Measurements from ENCODE around the gene DDX19B.

Gene DDX19B

GRCh38 chr16:70342016-70342415 is 43.0 kb downstream of the DDX19B start:
- Histone ChIP-seq H3K9ac (ENCODE audit: low read length) (no peak overlapping the region), H3K4me3 (ENCODE audit: insufficient read depth, low read length, poor library complexity, severe bottlenecking) (no peak overlapping the region), H3K9me2 (replicated peaks; ENCODE audit: insufficient read depth, low read length) (no peaks in the 10 kb centered on the region), H2AFZ (ENCODE audit: low read depth, low read length, severe bottlenecking) (no peak overlapping the region), H3K4me2 (ENCODE audit: low read depth, low read length, poor library complexity, severe bottlenecking) (no peak overlapping the region), H3K27ac (ENCODE audit: low read depth, low read length) (no peak overlapping the region), H4K20me1 (ENCODE audit: low read depth, low read length) (no peaks in the 10 kb centered on the region), H3K79me2 (ENCODE audit: insufficient read depth, low read length) (peaks cover 3% of the 10 kb centered on the region), H3K36me3 (ENCODE audit: low read length) (no peaks in the 10 kb centered on the region), H3K9me3 (ENCODE audit: insufficient read depth, low read length) (no peaks in the 10 kb centered on the region), H3K27me3 (ENCODE audit: low read length) (no peaks in the 10 kb centered on the region), H3F3A (ENCODE audit: insufficient read depth) (0 out of 2 replicates have a peak, but pooled peaks cover 2% of the 10 kb centered on the region)
- TF ChIP-seq, protein P1, sequence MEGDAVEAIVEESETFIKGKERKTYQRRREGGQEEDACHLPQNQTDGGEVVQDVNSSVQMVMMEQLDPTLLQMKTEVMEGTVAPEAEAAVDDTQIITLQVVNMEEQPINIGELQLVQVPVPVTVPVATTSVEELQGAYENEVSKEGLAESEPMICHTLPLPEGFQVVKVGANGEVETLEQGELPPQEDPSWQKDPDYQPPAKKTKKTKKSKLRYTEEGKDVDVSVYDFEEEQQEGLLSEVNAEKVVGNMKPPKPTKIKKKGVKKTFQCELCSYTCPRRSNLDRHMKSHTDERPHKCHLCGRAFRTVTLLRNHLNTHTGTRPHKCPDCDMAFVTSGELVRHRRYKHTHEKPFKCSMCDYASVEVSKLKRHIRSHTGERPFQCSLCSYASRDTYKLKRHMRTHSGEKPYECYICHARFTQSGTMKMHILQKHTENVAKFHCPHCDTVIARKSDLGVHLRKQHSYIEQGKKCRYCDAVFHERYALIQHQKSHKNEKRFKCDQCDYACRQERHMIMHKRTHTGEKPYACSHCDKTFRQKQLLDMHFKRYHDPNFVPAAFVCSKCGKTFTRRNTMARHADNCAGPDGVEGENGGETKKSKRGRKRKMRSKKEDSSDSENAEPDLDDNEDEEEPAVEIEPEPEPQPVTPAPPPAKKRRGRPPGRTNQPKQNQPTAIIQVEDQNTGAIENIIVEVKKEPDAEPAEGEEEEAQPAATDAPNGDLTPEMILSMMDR (IDR thresholded peaks at IDR 0.05; ENCODE audit: insufficient read depth, low read length, poor library complexity, severe bottlenecking) = no peak
- TF ChIP-seq EZH2phosphoT487 (conservative IDR thresholded peaks at IDR 0.05; ENCODE audit: low read length) = no peak

GRCh38 chr16:70345840-70346239 is 46.9 kb downstream of the DDX19B start:
- no peaks in the 10 kb centered on the region for H4K20me1 ChIP-seq (ENCODE audit: low read depth, low read length)
- peak overlapping the region; percentile 82 for H3K4me3 ChIP-seq (ENCODE audit: insufficient read depth, low read length, poor library complexity, severe bottlenecking)
- peak overlapping the region; percentile 71 for H3K9ac ChIP-seq (ENCODE audit: low read length)
- H3K27me3 ChIP-seq (ENCODE audit: low read length) = no peaks in the 10 kb centered on the region
- no peaks in the 10 kb centered on the region for H3K9me3 ChIP-seq (ENCODE audit: insufficient read depth, low read length)
- no peaks in the 10 kb centered on the region for H3K9me2 ChIP-seq (replicated peaks; ENCODE audit: insufficient read depth, low read length)
- H3K27ac ChIP-seq (ENCODE audit: low read depth, low read length) = no peak overlapping the region
- H3K36me3 ChIP-seq (ENCODE audit: low read length) = no peaks in the 10 kb centered on the region
- H2AFZ ChIP-seq (ENCODE audit: low read depth, low read length, severe bottlenecking) = no peak overlapping the region
- H3K4me2 ChIP-seq (ENCODE audit: low read depth, low read length, poor library complexity, severe bottlenecking) = peak overlapping the region; percentile 93
- TF ChIP-seq EZH2phosphoT487 (conservative IDR thresholded peaks at IDR 0.05; ENCODE audit: low read length) = no peak
- TF ChIP-seq, protein P1 (IDR thresholded peaks at IDR 0.05; ENCODE audit: insufficient read depth, low read length, poor library complexity, severe bottlenecking) = no peak
- H3F3A ChIP-seq (ENCODE audit: insufficient read depth) = no peaks in the 10 kb centered on the region
- peaks cover 30% of the 10 kb centered on the region for H3K79me2 ChIP-seq (ENCODE audit: insufficient read depth, low read length)

- Histone ChIP-seq H3K27me3 (ENCODE audit: low read length) (no peaks in the 10 kb centered on the region), H4K20me1 (ENCODE audit: low read depth, low read length) (no peaks in the 10 kb centered on the region), H3F3A (ENCODE audit: insufficient read depth) (no peaks in the 10 kb centered on the region), H3K9me3 (ENCODE audit: insufficient read depth, low read length) (no peaks in the 10 kb centered on the region), H3K4me3 (ENCODE audit: insufficient read depth, low read length, poor library complexity, severe bottlenecking) (no peak overlapping the region), H3K9ac (ENCODE audit: low read length) (no peak overlapping the region), H3K79me2 (ENCODE audit: insufficient read depth, low read length) (peaks cover 30% of the 10 kb centered on the region), H3K36me3 (ENCODE audit: low read length) (no peaks in the 10 kb centered on the region), H3K4me2 (ENCODE audit: low read depth, low read length, poor library complexity, severe bottlenecking) (no peak overlapping the region), H3K9me2 (replicated peaks; ENCODE audit: insufficient read depth, low read length) (no peaks in the 10 kb centered on the region), H3K27ac (ENCODE audit: low read depth, low read length) (no peak overlapping the region), H2AFZ (ENCODE audit: low read depth, low read length, severe bottlenecking) (no peak overlapping the region)
- no peak for TF ChIP-seq EZH2phosphoT487 (conservative IDR thresholded peaks at IDR 0.05; ENCODE audit: low read length)
- TF ChIP-seq, protein P1 (IDR thresholded peaks at IDR 0.05; ENCODE audit: insufficient read depth, low read length, poor library complexity, severe bottlenecking) = no peak
Measured at GRCh38 chr16:70348991-70349390, 50.0 kb downstream of the DDX19B start.
